Measurements from ENCODE around the gene JAKMIP1. TPM values are rescaled to one million over a fixed set of nuclear protein-coding genes. Genes with fewer than 3 reads are reported as not detected.

JAKMIP1 gene
- total RNA-seq, 1 experiment from 2014 or later, result not detected

DNA sequence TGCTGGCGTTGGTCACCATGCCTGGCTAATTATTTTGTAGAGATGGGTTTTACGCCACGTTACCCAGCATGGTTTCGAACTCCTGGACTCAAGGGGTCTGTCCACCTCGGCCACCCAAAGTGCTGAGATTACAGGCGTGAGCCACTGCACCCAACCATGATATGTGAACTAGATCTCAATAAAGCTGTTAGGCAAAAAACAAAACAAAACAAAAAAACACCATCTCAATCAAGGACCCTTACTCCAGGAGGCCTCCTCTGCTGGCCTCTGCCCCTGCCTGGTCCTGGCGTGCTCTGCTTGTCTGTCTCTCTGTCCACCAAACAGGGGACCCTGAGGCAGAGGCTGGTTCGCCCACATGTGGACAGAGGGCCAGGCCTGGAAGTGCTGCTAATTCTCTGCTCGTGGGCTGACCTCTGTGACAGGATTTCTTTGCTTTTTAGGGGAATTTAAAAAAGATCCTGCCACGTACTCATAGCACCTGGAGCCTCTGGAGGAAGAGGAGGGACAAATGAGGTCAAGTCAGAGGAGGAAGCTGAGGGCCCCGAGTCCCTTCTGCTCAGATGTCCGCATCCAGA lies 36.6 kb upstream of the JAKMIP1 start:
- ChIA-PET RAD21 (ENCODE audit: low non-redundant PET in 1 of 2, low total read pairs in 2 of 2, uncharacterized antibody in 2 of 2, unreplicated experiment in 2 of 2) (no interaction called here), CTCF (no interaction called here), POLR2A (no interaction called here)
- Histone ChIP-seq H3K4me1 (ENCODE audit: control insufficient read depth in 1 of 2, insufficient read depth in 2 of 2, low read length in 2 of 2) (no peaks in the 10 kb centered on the region), H3K4me2 (ENCODE audit: low read length) (no peak overlapping the region), H3K9me3 (ENCODE audit: control insufficient read depth in 1 of 2, insufficient read depth in 1 of 2, low read depth in 1 of 2, low read length in 2 of 2) (no peaks in the 10 kb centered on the region), H3K79me2 (ENCODE audit: insufficient read depth, low read length) (no peaks in the 10 kb centered on the region), H3K27ac (ENCODE audit: low read depth, low read length) (no peak overlapping the region), H3K36me3 (ENCODE audit: control insufficient read depth in 1 of 2, insufficient read depth in 2 of 2, low read length in 2 of 2) (no peaks in the 10 kb centered on the region), H4K20me1 (ENCODE audit: insufficient read depth) (no peaks in the 10 kb centered on the region), H3K4me3 (replicated peaks in 1 of 2; ENCODE audit: low read depth in 1 of 2, low read length in 2 of 2) (no peak overlapping the region), H3K9ac (ENCODE audit: low read length) (no peak overlapping the region), H2AFZ (ENCODE audit: low read depth, low read length, poor library complexity, severe bottlenecking) (no peak overlapping the region), H3K27me3 (ENCODE audit: insufficient read depth, low read length) (no peaks in the 10 kb centered on the region), H3K9me2 (ENCODE audit: insufficient read depth) (no peaks in the 10 kb centered on the region)
- ATAC-seq (no peak), DNase-seq (ENCODE audit: low read depth, low spot score) (no peak)
- TF ChIP-seq, protein P1, sequence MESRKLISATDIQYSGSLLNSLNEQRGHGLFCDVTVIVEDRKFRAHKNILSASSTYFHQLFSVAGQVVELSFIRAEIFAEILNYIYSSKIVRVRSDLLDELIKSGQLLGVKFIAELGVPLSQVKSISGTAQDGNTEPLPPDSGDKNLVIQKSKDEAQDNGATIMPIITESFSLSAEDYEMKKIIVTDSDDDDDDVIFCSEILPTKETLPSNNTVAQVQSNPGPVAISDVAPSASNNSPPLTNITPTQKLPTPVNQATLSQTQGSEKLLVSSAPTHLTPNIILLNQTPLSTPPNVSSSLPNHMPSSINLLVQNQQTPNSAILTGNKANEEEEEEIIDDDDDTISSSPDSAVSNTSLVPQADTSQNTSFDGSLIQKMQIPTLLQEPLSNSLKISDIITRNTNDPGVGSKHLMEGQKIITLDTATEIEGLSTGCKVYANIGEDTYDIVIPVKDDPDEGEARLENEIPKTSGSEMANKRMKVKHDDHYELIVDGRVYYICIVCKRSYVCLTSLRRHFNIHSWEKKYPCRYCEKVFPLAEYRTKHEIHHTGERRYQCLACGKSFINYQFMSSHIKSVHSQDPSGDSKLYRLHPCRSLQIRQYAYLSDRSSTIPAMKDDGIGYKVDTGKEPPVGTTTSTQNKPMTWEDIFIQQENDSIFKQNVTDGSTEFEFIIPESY (IDR thresholded peaks at IDR 0.05; ENCODE audit: extremely low read depth, insufficient replicate concordance, low read length), result no peak
- TF ChIP-seq POLR2A (IDR thresholded peaks at IDR 0.05; ENCODE audit: borderline replicate concordance, extremely low read depth, insufficient read depth, insufficient read length) (no peak), YY1 (IDR thresholded peaks at IDR 0.05; ENCODE audit: extremely low read depth, insufficient replicate concordance, low read depth, low read length) (no peak), POLR2AphosphoS5 (IDR thresholded peaks at IDR 0.05; ENCODE audit: low read depth, low read length) (no peak), ZNF274 (IDR thresholded peaks at IDR 0.05; ENCODE audit: low read depth, low read length) (no peak), CBX3 (IDR thresholded peaks at IDR 0.05; ENCODE audit: low read depth) (no peak), SIN3A (IDR thresholded peaks at IDR 0.05; ENCODE audit: low read depth) (no peak), JUND (IDR thresholded peaks at IDR 0.05) (no peak), RAD21 (IDR thresholded peaks at IDR 0.05; ENCODE audit: low read depth) (no peak), CEBPB (IDR thresholded peaks at IDR 0.05; ENCODE audit: low read depth) (no peak)
- TF ChIP-seq, protein P2, sequence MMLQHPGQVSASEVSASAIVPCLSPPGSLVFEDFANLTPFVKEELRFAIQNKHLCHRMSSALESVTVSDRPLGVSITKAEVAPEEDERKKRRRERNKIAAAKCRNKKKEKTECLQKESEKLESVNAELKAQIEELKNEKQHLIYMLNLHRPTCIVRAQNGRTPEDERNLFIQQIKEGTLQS (IDR thresholded peaks at IDR 0.05), result no peak
- TF ChIP-seq, protein P3, sequence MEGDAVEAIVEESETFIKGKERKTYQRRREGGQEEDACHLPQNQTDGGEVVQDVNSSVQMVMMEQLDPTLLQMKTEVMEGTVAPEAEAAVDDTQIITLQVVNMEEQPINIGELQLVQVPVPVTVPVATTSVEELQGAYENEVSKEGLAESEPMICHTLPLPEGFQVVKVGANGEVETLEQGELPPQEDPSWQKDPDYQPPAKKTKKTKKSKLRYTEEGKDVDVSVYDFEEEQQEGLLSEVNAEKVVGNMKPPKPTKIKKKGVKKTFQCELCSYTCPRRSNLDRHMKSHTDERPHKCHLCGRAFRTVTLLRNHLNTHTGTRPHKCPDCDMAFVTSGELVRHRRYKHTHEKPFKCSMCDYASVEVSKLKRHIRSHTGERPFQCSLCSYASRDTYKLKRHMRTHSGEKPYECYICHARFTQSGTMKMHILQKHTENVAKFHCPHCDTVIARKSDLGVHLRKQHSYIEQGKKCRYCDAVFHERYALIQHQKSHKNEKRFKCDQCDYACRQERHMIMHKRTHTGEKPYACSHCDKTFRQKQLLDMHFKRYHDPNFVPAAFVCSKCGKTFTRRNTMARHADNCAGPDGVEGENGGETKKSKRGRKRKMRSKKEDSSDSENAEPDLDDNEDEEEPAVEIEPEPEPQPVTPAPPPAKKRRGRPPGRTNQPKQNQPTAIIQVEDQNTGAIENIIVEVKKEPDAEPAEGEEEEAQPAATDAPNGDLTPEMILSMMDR (IDR thresholded peaks at IDR 0.05 in 2 of 3, conservative IDR thresholded peaks at IDR 0.05 in 1 of 3; ENCODE audit: borderline replicate concordance in 1 of 3, insufficient read depth in 1 of 3, low read depth in 2 of 3, low read length in 2 of 3), result no peak
- no TSS peak for BruUV-seq (replicated peaks)
- intact Hi-C loops (cut with micrococcal nuclease), result no loop called here
